DND-41 (cell line): ENCODE measurements around the gene HDX.

Experiments used
- EZH2 ChIP-seq: IDR thresholded peaks from 3 replicates; pipeline ENCODE4 v1.6.1; 2012; ENCODE audit warnings: borderline replicate concordance, low read depth, mild to moderate bottlenecking, moderate library complexity, low read length, inconsistent platforms; ENCODE audit not compliant: severe bottlenecking
- TF ChIP-seq, protein P1 (sequence below): IDR thresholded peaks from 2 replicates; pipeline ENCODE4 v1.5.1; 2012; ENCODE audit warnings: borderline replicate concordance, low read length, moderate library complexity, mild to moderate bottlenecking; ENCODE audit not compliant: poor library complexity, severe bottlenecking; ENCODE audit errors: extremely low read depth

DNA sequence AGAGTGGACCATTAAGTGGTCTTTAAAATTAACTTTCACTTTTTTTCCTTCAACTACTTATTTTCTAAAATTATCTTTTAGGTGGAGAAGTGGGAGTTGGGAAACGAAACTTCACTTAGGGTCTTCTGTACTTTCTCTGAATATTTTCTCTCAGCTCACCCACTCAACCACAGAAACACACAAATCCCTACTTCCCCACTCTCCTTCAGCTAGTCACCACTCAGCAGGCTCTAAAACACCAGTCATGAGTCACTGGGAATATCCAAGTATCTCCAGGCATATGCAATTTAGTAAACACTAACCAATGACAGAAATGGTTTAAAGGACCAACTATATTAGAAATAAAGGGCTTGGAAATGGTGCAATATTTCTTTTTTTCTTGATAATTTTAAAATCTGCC is 161.3 kb downstream of the HDX start:
- TF ChIP-seq, protein P1, sequence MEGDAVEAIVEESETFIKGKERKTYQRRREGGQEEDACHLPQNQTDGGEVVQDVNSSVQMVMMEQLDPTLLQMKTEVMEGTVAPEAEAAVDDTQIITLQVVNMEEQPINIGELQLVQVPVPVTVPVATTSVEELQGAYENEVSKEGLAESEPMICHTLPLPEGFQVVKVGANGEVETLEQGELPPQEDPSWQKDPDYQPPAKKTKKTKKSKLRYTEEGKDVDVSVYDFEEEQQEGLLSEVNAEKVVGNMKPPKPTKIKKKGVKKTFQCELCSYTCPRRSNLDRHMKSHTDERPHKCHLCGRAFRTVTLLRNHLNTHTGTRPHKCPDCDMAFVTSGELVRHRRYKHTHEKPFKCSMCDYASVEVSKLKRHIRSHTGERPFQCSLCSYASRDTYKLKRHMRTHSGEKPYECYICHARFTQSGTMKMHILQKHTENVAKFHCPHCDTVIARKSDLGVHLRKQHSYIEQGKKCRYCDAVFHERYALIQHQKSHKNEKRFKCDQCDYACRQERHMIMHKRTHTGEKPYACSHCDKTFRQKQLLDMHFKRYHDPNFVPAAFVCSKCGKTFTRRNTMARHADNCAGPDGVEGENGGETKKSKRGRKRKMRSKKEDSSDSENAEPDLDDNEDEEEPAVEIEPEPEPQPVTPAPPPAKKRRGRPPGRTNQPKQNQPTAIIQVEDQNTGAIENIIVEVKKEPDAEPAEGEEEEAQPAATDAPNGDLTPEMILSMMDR, result no peak
- no peak for TF ChIP-seq EZH2
